Liver (tissue), 3 donors: ENCODE results near the gene FAT1.

Experiments
- JUND ChIP-seq, 2 donors: IDR thresholded peaks; 2 replicates each; pipeline ENCODE4 v1.6.1; 2016; ENCODE audit warnings: antibody characterized with exemption in 2 of 2
- RAD21 ChIP-seq, 2 donors: IDR thresholded peaks; 2 replicates each; pipeline ENCODE4 v1.6.1; 2016; ENCODE audit warnings: antibody characterized with exemption in 2 of 2, mild to moderate bottlenecking in 2 of 2
- TAF1 ChIP-seq: conservative IDR thresholded peaks from 2 replicates; pipeline ENCODE4 v1.6.1; 2016; ENCODE audit warnings: antibody characterized with exemption, mild to moderate bottlenecking
- YY1 ChIP-seq: IDR thresholded peaks from 2 replicates; pipeline ENCODE4 v1.6.1; 2016; ENCODE audit warnings: antibody characterized with exemption, mild to moderate bottlenecking
- TF ChIP-seq, protein P1 (sequence below): fragments of 150-350 bp; IDR thresholded peaks from 2 replicates; pipeline ENCODE4 v1.5.1; 2017; ENCODE audit warnings: improper control_type of control experiment, low read depth, low read length; ENCODE audit not compliant: missing input control
- TF ChIP-seq, protein P2 (sequence below): IDR thresholded peaks from 2 replicates; pipeline ENCODE4 v1.6.1; 2016; ENCODE audit warnings: antibody characterized with exemption, mild to moderate bottlenecking
- TF ChIP-seq, protein P3 (sequence below): IDR thresholded peaks from 2 replicates; pipeline ENCODE4 v1.6.1; 2016; ENCODE audit warnings: antibody characterized with exemption
- donor health status: healthy.
- donor health status: healthy.

DNA sequence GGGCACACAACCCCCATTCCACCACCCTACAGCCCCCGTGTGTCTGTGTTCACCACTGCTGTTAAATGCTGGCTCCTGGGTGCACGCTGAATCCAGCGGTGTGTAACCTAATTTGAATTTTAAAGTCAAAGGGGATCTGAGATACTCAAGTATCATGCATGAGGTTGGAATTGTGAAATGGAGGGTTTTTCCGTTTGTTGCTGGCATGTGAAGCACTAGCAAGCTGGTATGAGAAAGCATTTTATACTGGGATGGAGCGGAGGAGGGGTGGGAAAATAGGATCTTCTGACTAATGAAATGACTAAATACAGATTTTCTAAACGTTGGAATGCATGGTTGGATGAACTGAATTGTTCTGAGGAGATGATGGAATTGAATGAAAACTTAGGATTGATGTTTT lies 36.9 kb upstream of the FAT1 start:
- TF ChIP-seq, protein P1, sequence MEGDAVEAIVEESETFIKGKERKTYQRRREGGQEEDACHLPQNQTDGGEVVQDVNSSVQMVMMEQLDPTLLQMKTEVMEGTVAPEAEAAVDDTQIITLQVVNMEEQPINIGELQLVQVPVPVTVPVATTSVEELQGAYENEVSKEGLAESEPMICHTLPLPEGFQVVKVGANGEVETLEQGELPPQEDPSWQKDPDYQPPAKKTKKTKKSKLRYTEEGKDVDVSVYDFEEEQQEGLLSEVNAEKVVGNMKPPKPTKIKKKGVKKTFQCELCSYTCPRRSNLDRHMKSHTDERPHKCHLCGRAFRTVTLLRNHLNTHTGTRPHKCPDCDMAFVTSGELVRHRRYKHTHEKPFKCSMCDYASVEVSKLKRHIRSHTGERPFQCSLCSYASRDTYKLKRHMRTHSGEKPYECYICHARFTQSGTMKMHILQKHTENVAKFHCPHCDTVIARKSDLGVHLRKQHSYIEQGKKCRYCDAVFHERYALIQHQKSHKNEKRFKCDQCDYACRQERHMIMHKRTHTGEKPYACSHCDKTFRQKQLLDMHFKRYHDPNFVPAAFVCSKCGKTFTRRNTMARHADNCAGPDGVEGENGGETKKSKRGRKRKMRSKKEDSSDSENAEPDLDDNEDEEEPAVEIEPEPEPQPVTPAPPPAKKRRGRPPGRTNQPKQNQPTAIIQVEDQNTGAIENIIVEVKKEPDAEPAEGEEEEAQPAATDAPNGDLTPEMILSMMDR, result no peak
- TF ChIP-seq TAF1, result no peak
- no peak for TF ChIP-seq RAD21 (IDR thresholded peaks at IDR 0.05)
- TF ChIP-seq YY1, result no peak
- TF ChIP-seq, protein P2, sequence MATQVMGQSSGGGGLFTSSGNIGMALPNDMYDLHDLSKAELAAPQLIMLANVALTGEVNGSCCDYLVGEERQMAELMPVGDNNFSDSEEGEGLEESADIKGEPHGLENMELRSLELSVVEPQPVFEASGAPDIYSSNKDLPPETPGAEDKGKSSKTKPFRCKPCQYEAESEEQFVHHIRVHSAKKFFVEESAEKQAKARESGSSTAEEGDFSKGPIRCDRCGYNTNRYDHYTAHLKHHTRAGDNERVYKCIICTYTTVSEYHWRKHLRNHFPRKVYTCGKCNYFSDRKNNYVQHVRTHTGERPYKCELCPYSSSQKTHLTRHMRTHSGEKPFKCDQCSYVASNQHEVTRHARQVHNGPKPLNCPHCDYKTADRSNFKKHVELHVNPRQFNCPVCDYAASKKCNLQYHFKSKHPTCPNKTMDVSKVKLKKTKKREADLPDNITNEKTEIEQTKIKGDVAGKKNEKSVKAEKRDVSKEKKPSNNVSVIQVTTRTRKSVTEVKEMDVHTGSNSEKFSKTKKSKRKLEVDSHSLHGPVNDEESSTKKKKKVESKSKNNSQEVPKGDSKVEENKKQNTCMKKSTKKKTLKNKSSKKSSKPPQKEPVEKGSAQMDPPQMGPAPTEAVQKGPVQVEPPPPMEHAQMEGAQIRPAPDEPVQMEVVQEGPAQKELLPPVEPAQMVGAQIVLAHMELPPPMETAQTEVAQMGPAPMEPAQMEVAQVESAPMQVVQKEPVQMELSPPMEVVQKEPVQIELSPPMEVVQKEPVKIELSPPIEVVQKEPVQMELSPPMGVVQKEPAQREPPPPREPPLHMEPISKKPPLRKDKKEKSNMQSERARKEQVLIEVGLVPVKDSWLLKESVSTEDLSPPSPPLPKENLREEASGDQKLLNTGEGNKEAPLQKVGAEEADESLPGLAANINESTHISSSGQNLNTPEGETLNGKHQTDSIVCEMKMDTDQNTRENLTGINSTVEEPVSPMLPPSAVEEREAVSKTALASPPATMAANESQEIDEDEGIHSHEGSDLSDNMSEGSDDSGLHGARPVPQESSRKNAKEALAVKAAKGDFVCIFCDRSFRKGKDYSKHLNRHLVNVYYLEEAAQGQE, result no peak
- TF ChIP-seq, protein P3, sequence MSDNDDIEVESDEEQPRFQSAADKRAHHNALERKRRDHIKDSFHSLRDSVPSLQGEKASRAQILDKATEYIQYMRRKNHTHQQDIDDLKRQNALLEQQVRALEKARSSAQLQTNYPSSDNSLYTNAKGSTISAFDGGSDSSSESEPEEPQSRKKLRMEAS, result no peak
- TF ChIP-seq JUND (IDR thresholded peaks at IDR 0.05), result no peak
